Measurements from ENCODE around the gene BCAS1. TPM values are rescaled to one million over a fixed set of nuclear protein-coding genes. Genes with fewer than 3 reads are reported as not detected.

BCAS1 gene
- total and polyA plus RNA-seq, 2 donors (not counting 3 experiments of a cell fraction or from before 2014, with no cell fraction given), result not detected

GRCh38 chr20:54090230-54091119, 20.1 kb upstream of the BCAS1 start:
- no peaks in the 10 kb centered on the region for H3K4me1 ChIP-seq (ENCODE audit: control insufficient read depth, extremely low read depth, insufficient read depth, low read length)
- BruUV-seq (replicated peaks), result no TSS peak
- no peaks in the 10 kb centered on the region for H3K36me3 ChIP-seq (ENCODE audit: control insufficient read depth in 2 of 2, extremely low read depth in 1 of 2, insufficient read depth in 2 of 2, low read length in 2 of 2)
- no peak for DNase-seq (ENCODE audit: low read depth, low spot score)
- H2AFZ ChIP-seq (ENCODE audit: low read depth, low read length), result no peak overlapping the region
- intact Hi-C loops (cut with micrococcal nuclease), result no loop called here
- ChIA-PET POLR2A (no interaction called here), CTCF (interaction anchor here (1.3 to 2.2 kb wide), 2 partner anchors 8 to 14 kb away, joined by 3 to 5 read pairs; no protein-coding TSS in a partner anchor)
- TF ChIP-seq CTCF (IDR thresholded peaks at IDR 0.05; ENCODE audit: extremely low read depth in 1 of 2, insufficient read depth in 1 of 2, low read depth in 1 of 2, low read length in 2 of 2), result no peak
- TF ChIP-seq MAX (IDR thresholded peaks at IDR 0.05; ENCODE audit: insufficient read depth, insufficient read length), result no peak
- no peak for TF ChIP-seq EZH2 (IDR thresholded peaks at IDR 0.05; ENCODE audit: borderline replicate concordance, low read depth, low read length, severe bottlenecking)
- no peak for TF ChIP-seq POLR2A (IDR thresholded peaks at IDR 0.05; ENCODE audit: low read depth, low read length)
- no peak for TF ChIP-seq POLR2AphosphoS5 (IDR thresholded peaks at IDR 0.05; ENCODE audit: insufficient read depth, low read depth, low read length)
- TF ChIP-seq FOS (IDR thresholded peaks at IDR 0.05; ENCODE audit: borderline replicate concordance, insufficient read depth, low read length), result no peak
- TF ChIP-seq MYC (IDR thresholded peaks at IDR 0.05; ENCODE audit: low read depth, low read length), result no peak
- TF ChIP-seq JUN (IDR thresholded peaks at IDR 0.05; ENCODE audit: borderline replicate concordance, insufficient read depth, insufficient read length, low read depth), result no peak
- no peak for TF ChIP-seq GATA2 (IDR thresholded peaks at IDR 0.05; ENCODE audit: insufficient read depth, insufficient read length, low read depth, low read length)
- no peaks in the 10 kb centered on the region for H3K79me2 ChIP-seq (ENCODE audit: control insufficient read depth, insufficient read depth, low read length)
- no peaks in the 10 kb centered on the region for H3K9me3 ChIP-seq (replicated peaks; ENCODE audit: control insufficient read depth, insufficient read depth, low read length)
- H3K9ac ChIP-seq (replicated peaks; ENCODE audit: extremely low read depth, insufficient read depth, low read length), result no peak overlapping the region
- no peak for FAIRE-seq
- dilution Hi-C loops (cut with MboI; ENCODE audit: extremely low pct_ligation_motif_present, low sequenced_read_pairs), result no loop called here
- H3K4me3 ChIP-seq (replicated peaks in 1 of 3; ENCODE audit: insufficient read depth in 1 of 3, low read depth in 1 of 3, low read length in 3 of 3), result no peak overlapping the region
- H3K27ac ChIP-seq (ENCODE audit: insufficient read depth, low read depth, low read length), result no peak overlapping the region
- H4K20me1 ChIP-seq (replicated peaks; ENCODE audit: control insufficient read depth, extremely low read depth, insufficient read depth, low read length), result no peaks in the 10 kb centered on the region
- no peaks in the 10 kb centered on the region for H3K27me3 ChIP-seq (ENCODE audit: control insufficient read depth in 2 of 2, insufficient read depth in 2 of 2, low read length in 2 of 2)
- H3K4me2 ChIP-seq (ENCODE audit: insufficient read depth, low read length), result no peak overlapping the region
- no peaks in the 10 kb centered on the region for H3K9me1 ChIP-seq (replicated peaks; ENCODE audit: control insufficient read depth, extremely low read depth, insufficient read depth, low read length)
